ENCODE results near the gene CCDC141. TPM values are rescaled to one million over a fixed set of nuclear protein-coding genes. Genes with fewer than 3 reads are reported as not detected.

The CCDC141 gene
- total and polyA plus RNA-seq, 4 donors: 0.51 to 4.4 (median 2.4) TPM

GRCh38 chr2:178891265-178891958 lies 158.5 kb downstream of the CCDC141 start:
- H3K9me3 ChIP-seq (ENCODE audit: control insufficient read depth, insufficient read depth, low read length): no peaks in the 10 kb centered on the region
- no peaks in the 10 kb centered on the region for H3K4me1 ChIP-seq (ENCODE audit: control insufficient read depth, insufficient read depth, low read length)
- no peak overlapping the region for H3K4me3 ChIP-seq (ENCODE audit: low read depth, low read length)
- H3K36me3 ChIP-seq (ENCODE audit: control insufficient read depth, insufficient read depth, low read length): no peaks in the 10 kb centered on the region
- peak; percentile 43 to 91 (median 65) for DNase-seq (ENCODE audit: low read depth in 4 of 6, low spot score in 6 of 6)
- WGBS (ENCODE audit: insufficient coverage): 50% methylated on average over 2 of the region's 3 CpGs
- no peak overlapping the region for H3K27ac ChIP-seq (ENCODE audit: low read depth, low read length)
- H3K27me3 ChIP-seq (ENCODE audit: control insufficient read depth, insufficient read depth, low read length): no peaks in the 10 kb centered on the region

GRCh38 chr2:178886006-178886405 lies 163.9 kb downstream of the CCDC141 start:
- WGBS (ENCODE audit: insufficient coverage): 91% methylated on average over 1 of the region's 3 CpGs

GRCh38 chr2:178884440-178884839 lies 165.5 kb downstream of the CCDC141 start:
- no peak for DNase-seq (ENCODE audit: low read depth in 4 of 6, low spot score in 6 of 6)
- 73% methylated on average over 3 of the region's 3 CpGs for WGBS (ENCODE audit: insufficient coverage)

More at GRCh38 chr2:178886006-178886405, 163.9 kb downstream of the CCDC141 start:
- no peaks in the 10 kb centered on the region for H3K9me3 ChIP-seq (ENCODE audit: control insufficient read depth, insufficient read depth, low read length)
- no peaks in the 10 kb centered on the region for H3K27me3 ChIP-seq (ENCODE audit: control insufficient read depth, insufficient read depth, low read length)
- H3K4me1 ChIP-seq (ENCODE audit: control insufficient read depth, insufficient read depth, low read length): no peaks in the 10 kb centered on the region
- H3K27ac ChIP-seq (ENCODE audit: low read depth, low read length): no peak overlapping the region
- no peaks in the 10 kb centered on the region for H3K36me3 ChIP-seq (ENCODE audit: control insufficient read depth, insufficient read depth, low read length)
- no peak overlapping the region for H3K4me3 ChIP-seq (ENCODE audit: low read depth, low read length)
- no peak for DNase-seq (ENCODE audit: low read depth in 4 of 6, low spot score in 6 of 6)

GRCh38 chr2:178882666-178883440 lies 167.1 kb downstream of the CCDC141 start:
- Histone ChIP-seq H3K4me1 (ENCODE audit: control insufficient read depth, insufficient read depth, low read length) (no peaks in the 10 kb centered on the region), H3K4me3 (ENCODE audit: low read depth, low read length) (no peak overlapping the region), H3K27me3 (ENCODE audit: control insufficient read depth, insufficient read depth, low read length) (no peaks in the 10 kb centered on the region), H3K9me3 (ENCODE audit: control insufficient read depth, insufficient read depth, low read length) (no peaks in the 10 kb centered on the region), H3K27ac (ENCODE audit: low read depth, low read length) (no peak overlapping the region), H3K36me3 (ENCODE audit: control insufficient read depth, insufficient read depth, low read length) (no peaks in the 10 kb centered on the region)
- DNase-seq (ENCODE audit: low read depth in 4 of 6, low spot score in 6 of 6): no peak
- WGBS (ENCODE audit: insufficient coverage): 76% methylated on average over 5 of the region's 6 CpGs

More at GRCh38 chr2:178884440-178884839, 165.5 kb downstream of the CCDC141 start:
- Histone ChIP-seq H3K27ac (ENCODE audit: low read depth, low read length) (no peak overlapping the region), H3K4me3 (ENCODE audit: low read depth, low read length) (no peak overlapping the region), H3K4me1 (ENCODE audit: control insufficient read depth, insufficient read depth, low read length) (no peaks in the 10 kb centered on the region), H3K36me3 (ENCODE audit: control insufficient read depth, insufficient read depth, low read length) (no peaks in the 10 kb centered on the region), H3K9me3 (ENCODE audit: control insufficient read depth, insufficient read depth, low read length) (no peaks in the 10 kb centered on the region), H3K27me3 (ENCODE audit: control insufficient read depth, insufficient read depth, low read length) (no peaks in the 10 kb centered on the region)

GRCh38 chr2:178881075-178881474 lies 168.9 kb downstream of the CCDC141 start:
- no peak overlapping the region for H3K27ac ChIP-seq (ENCODE audit: low read depth, low read length)

GRCh38 chr2:178880257-178880656 lies 169.7 kb downstream of the CCDC141 start:
- H3K27ac ChIP-seq (ENCODE audit: low read depth, low read length): no peak overlapping the region
- H3K4me1 ChIP-seq (ENCODE audit: control insufficient read depth, insufficient read depth, low read length): no peaks in the 10 kb centered on the region
- no peaks in the 10 kb centered on the region for H3K36me3 ChIP-seq (ENCODE audit: control insufficient read depth, insufficient read depth, low read length)
- H3K4me3 ChIP-seq (ENCODE audit: low read depth, low read length): no peak overlapping the region
- DNase-seq (ENCODE audit: low read depth in 4 of 6, low spot score in 6 of 6): no peak
- H3K27me3 ChIP-seq (ENCODE audit: control insufficient read depth, insufficient read depth, low read length): no peaks in the 10 kb centered on the region
- no peaks in the 10 kb centered on the region for H3K9me3 ChIP-seq (ENCODE audit: control insufficient read depth, insufficient read depth, low read length)
- 83% methylated on average over 3 of the region's 3 CpGs for WGBS (ENCODE audit: insufficient coverage)

More at GRCh38 chr2:178881075-178881474, 168.9 kb downstream of the CCDC141 start:
- 100% methylated on average over 1 of the region's 1 CpG for WGBS (ENCODE audit: insufficient coverage)
- Histone ChIP-seq H3K9me3 (ENCODE audit: control insufficient read depth, insufficient read depth, low read length) (no peaks in the 10 kb centered on the region), H3K27me3 (ENCODE audit: control insufficient read depth, insufficient read depth, low read length) (no peaks in the 10 kb centered on the region), H3K4me3 (ENCODE audit: low read depth, low read length) (no peak overlapping the region), H3K36me3 (ENCODE audit: control insufficient read depth, insufficient read depth, low read length) (no peaks in the 10 kb centered on the region), H3K4me1 (ENCODE audit: control insufficient read depth, insufficient read depth, low read length) (no peaks in the 10 kb centered on the region)
- DNase-seq (ENCODE audit: low read depth in 4 of 6, low spot score in 6 of 6): no peak

- Histone ChIP-seq H3K4me3 (ENCODE audit: low read depth, low read length) (no peak overlapping the region), H3K27ac (ENCODE audit: low read depth, low read length) (no peak overlapping the region), H3K27me3 (ENCODE audit: control insufficient read depth, insufficient read depth, low read length) (no peaks in the 10 kb centered on the region), H3K36me3 (ENCODE audit: control insufficient read depth, insufficient read depth, low read length) (no peaks in the 10 kb centered on the region), H3K9me3 (ENCODE audit: control insufficient read depth, insufficient read depth, low read length) (no peaks in the 10 kb centered on the region), H3K4me1 (ENCODE audit: control insufficient read depth, insufficient read depth, low read length) (no peaks in the 10 kb centered on the region)
- no peak for DNase-seq (ENCODE audit: low read depth in 4 of 6, low spot score in 6 of 6)
- WGBS (ENCODE audit: insufficient coverage): no CpG with 5 or more reads among the region's 2 CpGs
Observed at GRCh38 chr2:178877874-178878273, 172.1 kb downstream of the CCDC141 start.

- Histone ChIP-seq H3K4me3 (ENCODE audit: low read depth, low read length) (no peak overlapping the region), H3K9me3 (ENCODE audit: control insufficient read depth, insufficient read depth, low read length) (no peaks in the 10 kb centered on the region), H3K4me1 (ENCODE audit: control insufficient read depth, insufficient read depth, low read length) (no peaks in the 10 kb centered on the region), H3K36me3 (ENCODE audit: control insufficient read depth, insufficient read depth, low read length) (no peaks in the 10 kb centered on the region), H3K27me3 (ENCODE audit: control insufficient read depth, insufficient read depth, low read length) (no peaks in the 10 kb centered on the region), H3K27ac (ENCODE audit: low read depth, low read length) (no peak overlapping the region)
- DNase-seq (ENCODE audit: low read depth in 4 of 6, low spot score in 6 of 6): peak in 2 of 6 donors; percentile 29 to 85
- WGBS (ENCODE audit: insufficient coverage): 81% methylated on average over 6 of the region's 8 CpGs
Observed at GRCh38 chr2:178874529-178875240, 175.3 kb downstream of the CCDC141 start.

GRCh38 chr2:178873912-178874311 lies 176.0 kb downstream of the CCDC141 start:
- DNase-seq (ENCODE audit: low read depth in 4 of 6, low spot score in 6 of 6): no peak
- WGBS (ENCODE audit: insufficient coverage): no CpG with 5 or more reads among the region's 3 CpGs
- H3K9me3 ChIP-seq (ENCODE audit: control insufficient read depth, insufficient read depth, low read length): no peaks in the 10 kb centered on the region

More at GRCh38 chr2:178873912-178874311, 176.0 kb downstream of the CCDC141 start:
- no peak overlapping the region for H3K27ac ChIP-seq (ENCODE audit: low read depth, low read length)
- no peaks in the 10 kb centered on the region for H3K36me3 ChIP-seq (ENCODE audit: control insufficient read depth, insufficient read depth, low read length)
- H3K4me3 ChIP-seq (ENCODE audit: low read depth, low read length): no peak overlapping the region
- no peaks in the 10 kb centered on the region for H3K4me1 ChIP-seq (ENCODE audit: control insufficient read depth, insufficient read depth, low read length)
- H3K27me3 ChIP-seq (ENCODE audit: control insufficient read depth, insufficient read depth, low read length): no peaks in the 10 kb centered on the region

Data from spinal cord (tissue), 10 donors.